C4-2B (cell line): Measurements from ENCODE around the gene BIRC6.

Experiments used
- CTCF ChIP-seq: fragments of 450-650 bp; conservative IDR thresholded peaks from 2 replicates; pipeline ENCODE4 v1.5.1; 2017; ENCODE audit warnings: mild to moderate bottlenecking
- ZFX ChIP-seq: fragments of 450-650 bp; IDR thresholded peaks from 2 replicates; pipeline ENCODE4 v1.6.1; 2017

- TF ChIP-seq CTCF (no peak), ZFX (no peak)
Observed at GRCh38 chr2:32377928-32378327, 21.1 kb downstream of the BIRC6 start.
